ENCODE results near the gene GRIP1.

- TF ChIP-seq MAX (CRISPR knock-in tag; IDR thresholded peaks at IDR 0.05) (no peak), CTCF (IDR thresholded peaks at IDR 0.05) (no peak), PREB (CRISPR knock-in tag; IDR thresholded peaks at IDR 0.05; ENCODE audit: borderline replicate concordance) (no peak), ZNF138 (CRISPR knock-in tag; conservative IDR thresholded peaks at IDR 0.05) (no peak), FOXP4 (CRISPR knock-in tag; IDR thresholded peaks at IDR 0.05) (no peak), MXD4 (CRISPR knock-in tag; IDR thresholded peaks at IDR 0.05; ENCODE audit: borderline replicate concordance) (no peak), SMAD3 (CRISPR knock-in tag; IDR thresholded peaks at IDR 0.05; ENCODE audit: borderline replicate concordance) (no peak), ETV6 (CRISPR knock-in tag; IDR thresholded peaks at IDR 0.05) (no peak), JAZF1 (CRISPR knock-in tag; IDR thresholded peaks at IDR 0.05) (no peak)
These were observed 381.0 kb downstream of the GRIP1 start for GRCh38 chr12:66297923-66298322.

Measured in WTC11 (cell line).